ENCODE results near the gene MRPS18A.

Gene MRPS18A

DNA sequence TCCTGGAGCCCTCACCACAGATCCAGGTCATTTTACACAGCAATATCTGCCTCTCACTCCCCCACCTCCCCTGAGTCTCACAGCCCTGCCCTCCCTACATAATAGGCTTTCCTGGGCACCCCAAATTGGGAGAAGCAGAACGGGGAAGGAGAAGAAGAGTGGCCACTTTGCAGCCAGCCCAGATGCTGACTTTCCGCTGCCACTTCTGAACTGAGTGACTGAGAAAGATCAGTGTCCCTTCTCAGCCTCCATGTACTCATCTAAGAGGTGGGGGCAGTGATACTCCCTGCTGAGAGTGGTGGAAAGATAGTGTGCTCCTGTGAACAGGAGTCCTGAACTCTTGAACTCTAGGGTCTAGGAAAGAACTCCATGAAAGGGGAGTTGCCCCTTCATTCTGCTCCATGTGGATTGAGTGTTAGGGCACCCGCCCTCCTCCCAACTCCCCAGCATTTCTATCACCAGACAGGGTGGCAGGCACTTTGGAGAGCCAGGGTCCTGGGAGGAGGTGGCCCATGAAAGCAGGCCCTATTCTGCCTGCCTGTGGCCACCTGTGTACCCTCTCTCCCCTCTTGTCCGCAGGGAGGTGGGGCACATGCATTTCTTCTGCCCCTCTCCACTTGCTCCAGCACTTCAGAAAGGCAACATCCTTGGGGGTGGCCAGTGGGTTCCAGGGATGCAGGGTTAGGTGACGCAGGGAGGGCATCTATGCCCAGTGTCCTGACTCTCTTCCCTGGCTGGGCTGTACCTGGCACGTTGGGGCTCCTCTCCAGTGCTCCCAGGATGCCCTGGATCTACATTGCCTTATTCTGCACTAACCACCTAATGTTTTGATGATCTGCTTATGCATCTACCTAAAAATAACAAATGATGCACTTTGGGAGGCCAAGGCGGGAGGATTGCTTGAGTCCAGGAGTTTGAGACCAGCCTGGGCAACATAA, 38.3 kb upstream of the MRPS18A start:
- H3K4me1 Mint-ChIP-seq = peaks cover 39% of the 10 kb centered on the region
- TF ChIP-seq, protein P1, sequence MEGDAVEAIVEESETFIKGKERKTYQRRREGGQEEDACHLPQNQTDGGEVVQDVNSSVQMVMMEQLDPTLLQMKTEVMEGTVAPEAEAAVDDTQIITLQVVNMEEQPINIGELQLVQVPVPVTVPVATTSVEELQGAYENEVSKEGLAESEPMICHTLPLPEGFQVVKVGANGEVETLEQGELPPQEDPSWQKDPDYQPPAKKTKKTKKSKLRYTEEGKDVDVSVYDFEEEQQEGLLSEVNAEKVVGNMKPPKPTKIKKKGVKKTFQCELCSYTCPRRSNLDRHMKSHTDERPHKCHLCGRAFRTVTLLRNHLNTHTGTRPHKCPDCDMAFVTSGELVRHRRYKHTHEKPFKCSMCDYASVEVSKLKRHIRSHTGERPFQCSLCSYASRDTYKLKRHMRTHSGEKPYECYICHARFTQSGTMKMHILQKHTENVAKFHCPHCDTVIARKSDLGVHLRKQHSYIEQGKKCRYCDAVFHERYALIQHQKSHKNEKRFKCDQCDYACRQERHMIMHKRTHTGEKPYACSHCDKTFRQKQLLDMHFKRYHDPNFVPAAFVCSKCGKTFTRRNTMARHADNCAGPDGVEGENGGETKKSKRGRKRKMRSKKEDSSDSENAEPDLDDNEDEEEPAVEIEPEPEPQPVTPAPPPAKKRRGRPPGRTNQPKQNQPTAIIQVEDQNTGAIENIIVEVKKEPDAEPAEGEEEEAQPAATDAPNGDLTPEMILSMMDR (IDR thresholded peaks at IDR 0.05; ENCODE audit: unreplicated experiment in 3 of 3) = no peak
- no peaks in the 10 kb centered on the region for H3K27me3 Mint-ChIP-seq (ENCODE audit: low read depth)
- H3K9me3 Mint-ChIP-seq = peaks cover 5% of the 10 kb centered on the region
- H3K27ac Mint-ChIP-seq = peak overlapping the region in 1 of 3 experiments; percentile 36
- H3K4me3 Mint-ChIP-seq = peak overlapping the region in 1 of 3 experiments; percentile 19
- H3K36me3 Mint-ChIP-seq (ENCODE audit: low read depth) = no peaks in the 10 kb centered on the region

DNA sequence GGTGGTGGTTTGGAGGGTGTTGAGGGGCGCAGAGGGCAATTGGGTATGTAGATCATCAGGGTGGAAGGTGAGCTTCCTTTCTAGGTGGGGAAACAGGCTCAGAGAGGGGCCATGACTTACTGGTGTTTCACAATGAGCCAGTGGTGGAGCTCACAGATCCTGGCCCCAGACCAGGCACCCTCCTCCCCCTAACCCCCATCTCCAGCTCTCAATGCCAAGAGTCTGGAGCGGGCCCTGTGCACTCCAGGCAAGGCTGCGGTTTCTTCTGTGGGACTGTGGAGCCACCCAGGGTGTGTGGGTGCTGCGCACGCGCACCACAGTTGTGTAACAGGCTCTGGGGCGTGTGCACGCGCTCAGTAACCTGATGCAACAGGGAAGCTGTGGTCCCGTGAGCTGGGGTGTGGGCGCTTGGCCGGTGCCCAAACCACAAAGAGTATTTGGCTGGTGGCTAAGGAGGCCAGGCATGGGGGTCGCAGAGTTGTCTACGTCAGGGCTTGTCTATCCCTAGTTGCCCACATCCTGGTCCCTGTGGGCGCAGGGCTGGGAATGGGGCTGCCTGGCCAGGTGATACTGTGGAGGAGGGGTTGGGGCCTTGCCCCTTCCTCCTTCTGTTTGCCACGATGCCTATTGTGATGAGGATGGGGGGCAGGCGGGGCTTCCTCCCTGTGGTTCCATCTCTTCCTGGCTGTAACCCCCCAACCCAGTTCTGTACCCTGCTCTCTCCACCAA, 37.5 kb upstream of the MRPS18A start:
- no peaks in the 10 kb centered on the region for H3K27me3 Mint-ChIP-seq (ENCODE audit: low read depth)
- peak overlapping the region in 1 of 3 experiments; percentile 19 for H3K4me3 Mint-ChIP-seq
- H3K4me1 Mint-ChIP-seq = peaks cover 43% of the 10 kb centered on the region
- no peaks in the 10 kb centered on the region for H3K9me3 Mint-ChIP-seq
- peak overlapping the region; percentile 11 to 87 (median 13) for H3K27ac Mint-ChIP-seq
- TF ChIP-seq, protein P1 (IDR thresholded peaks at IDR 0.05; ENCODE audit: unreplicated experiment in 3 of 3) = no peak
- H3K36me3 Mint-ChIP-seq (ENCODE audit: low read depth) = no peaks in the 10 kb centered on the region

DNA sequence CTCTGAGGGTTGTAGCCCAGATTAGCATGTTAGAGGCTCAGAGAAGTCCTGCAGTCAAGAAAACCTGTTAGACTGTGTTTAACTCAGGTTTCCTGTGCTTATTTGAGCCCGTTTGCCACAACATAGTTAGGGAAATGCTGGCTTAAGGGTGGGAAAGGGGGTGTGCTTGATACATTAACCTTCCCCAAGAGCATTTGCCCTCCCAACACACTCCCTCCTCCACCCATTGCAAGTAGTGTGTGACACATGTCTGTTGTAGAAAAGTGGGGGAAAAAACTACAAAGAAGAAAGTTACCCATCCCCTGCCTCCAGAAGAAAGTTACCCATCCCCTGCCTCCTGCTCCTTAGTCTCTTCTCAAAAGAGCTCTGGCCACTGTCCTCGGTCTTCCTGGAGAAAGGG, 36.8 kb upstream of the MRPS18A start:
- Mint-ChIP-seq H3K4me1 (peaks cover 44% of the 10 kb centered on the region), H3K4me3 (no peak overlapping the region), H3K36me3 (ENCODE audit: low read depth) (no peaks in the 10 kb centered on the region), H3K27ac (peak overlapping the region; percentile 11 to 87 (median 13)), H3K9me3 (no peaks in the 10 kb centered on the region), H3K27me3 (ENCODE audit: low read depth) (no peaks in the 10 kb centered on the region)
- TF ChIP-seq, protein P1 (IDR thresholded peaks at IDR 0.05; ENCODE audit: unreplicated experiment in 3 of 3) = no peak

DNA sequence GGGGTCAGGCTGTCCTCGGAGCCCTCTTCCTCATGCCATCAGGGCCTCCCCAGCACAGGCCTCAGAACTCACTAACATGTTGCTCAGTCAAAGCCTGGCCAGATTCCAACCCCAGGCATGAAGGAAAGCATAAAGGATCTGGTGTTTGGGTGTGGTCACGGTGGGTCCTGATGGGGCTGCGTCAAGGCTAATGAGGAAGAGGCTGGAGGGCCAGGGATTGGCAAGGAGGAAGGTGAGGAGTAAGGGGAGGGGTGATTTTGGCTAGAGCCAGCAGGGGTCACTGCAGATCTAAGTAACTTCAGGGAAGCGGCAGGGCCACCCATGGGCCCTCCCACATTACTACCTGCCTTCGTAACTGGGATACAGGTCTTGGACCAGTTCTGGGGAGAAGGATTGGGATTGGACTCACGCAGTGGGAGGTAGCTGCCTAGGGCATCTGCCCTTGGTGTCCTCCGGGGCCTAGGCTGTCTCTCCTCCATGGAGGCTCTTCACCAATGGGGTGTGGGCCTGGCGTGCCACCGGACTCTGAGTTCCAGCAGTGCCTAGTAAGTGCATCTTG, 36.2 kb upstream of the MRPS18A start:
- Mint-ChIP-seq H3K4me1 (peaks cover 47% of the 10 kb centered on the region), H3K4me3 (peak overlapping the region in 2 of 3 experiments; percentile 20 to 52), H3K9me3 (no peaks in the 10 kb centered on the region), H3K27me3 (ENCODE audit: low read depth) (no peaks in the 10 kb centered on the region), H3K27ac (peak overlapping the region; percentile 62 to 87 (median 86)), H3K36me3 (ENCODE audit: low read depth) (no peaks in the 10 kb centered on the region)
- TF ChIP-seq, protein P1 (IDR thresholded peaks at IDR 0.05; ENCODE audit: unreplicated experiment in 3 of 3) = peak; percentile 57 to 71 (median 60)

DNA sequence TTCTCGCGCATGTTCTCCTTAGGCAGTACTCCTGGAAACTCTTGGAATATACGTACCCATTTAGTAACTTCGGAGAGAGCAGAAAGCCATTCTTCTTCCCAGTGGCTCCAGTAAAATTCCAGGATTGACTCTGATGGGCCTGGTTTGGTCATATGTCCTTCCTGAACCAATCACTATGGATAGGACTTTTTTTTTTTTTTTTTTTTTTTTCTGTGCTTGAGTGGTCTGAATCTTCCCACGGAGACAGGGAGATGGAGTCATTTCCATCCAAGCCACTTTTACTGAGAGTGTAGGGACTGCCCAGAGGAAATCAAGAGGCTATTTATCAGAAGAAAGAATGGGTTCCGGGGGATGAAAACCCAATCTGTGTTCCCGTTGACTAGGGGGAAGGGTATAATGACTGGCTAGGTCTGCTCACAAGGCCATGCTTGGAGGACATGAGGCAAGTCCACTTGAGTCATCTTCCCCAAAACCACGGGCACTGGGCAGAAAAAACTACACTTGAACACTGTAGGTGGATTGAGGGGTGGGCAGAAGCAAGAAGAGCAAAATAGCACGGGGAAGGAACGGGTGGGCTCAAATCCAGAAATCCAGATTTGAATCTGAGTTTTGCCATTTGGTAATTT, 35.4 kb upstream of the MRPS18A start:
- Mint-ChIP-seq H3K9me3 (no peaks in the 10 kb centered on the region), H3K36me3 (ENCODE audit: low read depth) (no peaks in the 10 kb centered on the region), H3K27me3 (ENCODE audit: low read depth) (no peaks in the 10 kb centered on the region), H3K27ac (peak overlapping the region; percentile 74 to 87 (median 75)), H3K4me3 (peak overlapping the region in 1 of 3 experiments; percentile 2), H3K4me1 (peaks cover 55% of the 10 kb centered on the region)
- TF ChIP-seq, protein P1 (IDR thresholded peaks at IDR 0.05; ENCODE audit: unreplicated experiment in 3 of 3) = no peak

Measured in nephron (organoid).